H9 (cell line): ENCODE results near the gene PKP1. TPM values are rescaled to one million over a fixed set of nuclear protein-coding genes. Genes with fewer than 3 reads are reported as not detected.
A peak's percentile ranks its signal among the peaks of the same experiment; 100 is the strongest.

Experiments used
- DNase-seq: peaks from one replicate; pipeline ENCODE4 v3.0.0-alpha.2; 2017
- H2AFZ ChIP-seq: one replicate; pipeline ENCODE4 v1.6.1; 2013; ENCODE audit warnings: mild to moderate bottlenecking, low read length, control low read depth, moderate library complexity
- H2AK5ac ChIP-seq: 2 replicates; pipeline ENCODE4 v1.6.1; 2013; ENCODE audit warnings: low read length, control low read depth, mixed read lengths; ENCODE audit not compliant: insufficient read length
- H2BK120ac ChIP-seq: one replicate; pipeline ENCODE4 v1.6.1; 2013; ENCODE audit warnings: low read depth, mild to moderate bottlenecking, low read length, control low read depth, inconsistent platforms; ENCODE audit not compliant: poor library complexity, severe bottlenecking
- H2BK12ac ChIP-seq: 2 replicates; pipeline ENCODE4 v1.6.1; 2013; ENCODE audit warnings: low read length, control low read depth, mixed read lengths, low read depth; ENCODE audit not compliant: insufficient read length
- H2BK15ac ChIP-seq: 2 replicates; pipeline ENCODE4 v1.6.1; 2013; ENCODE audit warnings: low read depth, low read length, control low read depth
- H2BK20ac ChIP-seq: one replicate; pipeline ENCODE4 v1.6.1; 2013; ENCODE audit warnings: low read depth, mild to moderate bottlenecking, low read length, control low read depth, inconsistent platforms; ENCODE audit not compliant: poor library complexity, severe bottlenecking
- H2BK5ac ChIP-seq: 2 replicates; pipeline ENCODE4 v1.6.1; 2013; ENCODE audit warnings: low read length, control low read depth, mixed read lengths; ENCODE audit not compliant: insufficient read length
- H3K14ac ChIP-seq: 2 replicates; pipeline ENCODE4 v1.6.1; 2013; ENCODE audit warnings: low read length, control low read depth; ENCODE audit not compliant: insufficient read depth
- H3K18ac ChIP-seq: 2 replicates; pipeline ENCODE4 v1.6.1; 2013; ENCODE audit warnings: low read depth, mild to moderate bottlenecking, mixed read lengths, low read length, control low read depth; ENCODE audit not compliant: insufficient read length
- H3K23ac ChIP-seq: 2 replicates; pipeline ENCODE4 v1.6.1; 2013; ENCODE audit warnings: low read length, control low read depth, mixed read lengths, low read depth; ENCODE audit not compliant: insufficient read length
- H3K23me2 ChIP-seq: 2 replicates; pipeline ENCODE4 v1.6.1; 2013; ENCODE audit warnings: low read depth, mild to moderate bottlenecking, mixed read lengths, low read length, control low read depth; ENCODE audit not compliant: insufficient read length, poor library complexity, severe bottlenecking
- H3K27ac ChIP-seq: 2 replicates; pipeline ENCODE4 v1.5.1; 2013; ENCODE audit warnings: low read length, control low read depth, mixed read lengths, low read depth; ENCODE audit not compliant: insufficient read length
- H3K27me3 ChIP-seq: 2 replicates; pipeline ENCODE4 v1.6.1; 2013; ENCODE audit warnings: low read length, control low read depth, inconsistent platforms; ENCODE audit not compliant: insufficient read depth
- H3K4ac ChIP-seq: 2 replicates; pipeline ENCODE4 v1.6.1; 2013; ENCODE audit warnings: low read depth, mild to moderate bottlenecking, control low read depth, inconsistent platforms, low read length, moderate library complexity
- H3K4me1 ChIP-seq: 2 replicates; pipeline ENCODE4 v1.6.1; 2013; ENCODE audit warnings: low read length, control low read depth, inconsistent platforms; ENCODE audit not compliant: insufficient read depth
- H3K4me2 ChIP-seq: 2 replicates; pipeline ENCODE4 v1.6.1; 2013; ENCODE audit warnings: low read length, control low read depth, mixed read lengths; ENCODE audit not compliant: insufficient read length, insufficient read depth
- H3K56ac ChIP-seq: 2 replicates; pipeline ENCODE4 v1.6.1; 2013; ENCODE audit warnings: low read depth, mild to moderate bottlenecking, mixed read lengths, low read length, control low read depth; ENCODE audit not compliant: insufficient read length
- H3K79me1 ChIP-seq: 2 replicates; pipeline ENCODE4 v1.6.1; 2013; ENCODE audit warnings: low read depth, mild to moderate bottlenecking, moderate library complexity, low read length, control low read depth, inconsistent platforms; ENCODE audit not compliant: insufficient read depth, poor library complexity, severe bottlenecking
- H3K79me2 ChIP-seq: 2 replicates; pipeline ENCODE4 v1.6.1; 2013; ENCODE audit warnings: low read length, control low read depth, inconsistent platforms; ENCODE audit not compliant: insufficient read depth
- H3K9ac ChIP-seq: 2 replicates; pipeline ENCODE4 v1.6.1; 2013; ENCODE audit warnings: low read length, control low read depth, mixed read lengths; ENCODE audit not compliant: insufficient read length; ENCODE audit errors: extremely low read depth
- H3K9me3 ChIP-seq: one replicate; pipeline ENCODE4 v1.6.1; 2013; ENCODE audit warnings: low read depth, low read length, inconsistent platforms; ENCODE audit not compliant: control insufficient read depth
- H3T11ph ChIP-seq: one replicate; pipeline ENCODE4 v1.6.1; 2013; ENCODE audit warnings: mild to moderate bottlenecking, low read length, control low read depth, inconsistent platforms
- H4K20me1 ChIP-seq: one replicate; pipeline ENCODE4 v1.6.1; 2013; ENCODE audit not compliant: control insufficient read depth, insufficient read length, insufficient read depth
- H4K5ac ChIP-seq: 2 replicates; pipeline ENCODE4 v1.6.1; 2013; ENCODE audit warnings: low read depth, mild to moderate bottlenecking, mixed read lengths, low read length, control low read depth; ENCODE audit not compliant: insufficient read length
- H4K8ac ChIP-seq: replicated peaks from 2 replicates; pipeline ENCODE4 v1.6.1; 2013; ENCODE audit warnings: low read length, control low read depth, mixed read lengths, low read depth; ENCODE audit not compliant: insufficient read length
- H4K91ac ChIP-seq: 2 replicates; pipeline ENCODE4 v1.6.1; 2013; ENCODE audit warnings: low read depth, mild to moderate bottlenecking, moderate library complexity, mixed read lengths, low read length, control low read depth; ENCODE audit not compliant: insufficient read length
- H3K27ac Mint-ChIP-seq, 3 experiments: 2 replicates in 2 of 3; 3 replicates in 1 of 3; pipeline ENCODE4 v1.8.0; 2020 to 2021; ENCODE audit warnings: mixed read lengths in 3 of 3, mild to moderate bottlenecking in 1 of 3, moderate library complexity in 1 of 3
- H3K27me3 Mint-ChIP-seq: 2 replicates; pipeline ENCODE4 v1.8.0; 2021; ENCODE audit warnings: low read depth, mild to moderate bottlenecking, moderate library complexity, mixed read lengths
- H3K36me3 Mint-ChIP-seq, 3 experiments: 2 replicates in 2 of 3; 3 replicates in 1 of 3; pipeline ENCODE4 v1.8.0; 2020 to 2021; ENCODE audit warnings: low read depth in 3 of 3, mixed read lengths in 3 of 3; ENCODE audit not compliant: insufficient read depth in 1 of 3
- H3K4me1 Mint-ChIP-seq, 2 experiments: 2 replicates each; pipeline ENCODE4 v1.8.0; 2020; ENCODE audit warnings: mixed read lengths in 2 of 2
- H3K4me3 Mint-ChIP-seq, 2 experiments: 2 replicates in 1 of 2; 3 replicates in 1 of 2; pipeline ENCODE4 v1.8.0; 2020 to 2021; ENCODE audit warnings: mild to moderate bottlenecking in 2 of 2, mixed read lengths in 2 of 2, moderate library complexity in 1 of 2
- H3K9me3 Mint-ChIP-seq, 2 experiments: 2 replicates in 1 of 2; 3 replicates in 1 of 2; pipeline ENCODE4 v1.8.0; 2020; ENCODE audit warnings: mild to moderate bottlenecking in 2 of 2, mixed read lengths in 2 of 2, moderate library complexity in 1 of 2
- CTCF ChIP-seq: fragments of 200-600 bp; sonication (generic); conservative IDR thresholded peaks from 3 replicates; pipeline ENCODE4 v1.8.0; 2021; ENCODE audit warnings: antibody characterized with exemption, mild to moderate bottlenecking
- WGBS: extraction: QIAGEN DNeasy Blood & Tissue Kit; methylation state at CpG from one replicate; pipeline ENCODE4 v1.1.7; 2013; ENCODE audit warnings: missing lambda C conversion rate, low lambda C conversion rate, mixed read lengths; ENCODE audit not compliant: insufficient read length; ENCODE audit errors: extremely low coverage; 5-methylcytosine and 5-hydroxymethylcytosine counted together
- total RNA-seq: library from RNA; stranded (reverse); gene quantifications from 2 replicates; pipeline ENCODE4 v1.2.1, GENCODE V29; 2021

PKP1 gene
- total RNA-seq, 1 experiment from 2014 or later, result 0.09 TPM

GRCh38 chr1:201267481-201268229 lies 15.7 kb upstream of the PKP1 start:
- H3K4me3 Mint-ChIP-seq, result no peak overlapping the region
- peaks cover 44% of the 10 kb centered on the region for H3K27me3 Mint-ChIP-seq
- Histone ChIP-seq H2BK5ac (no peak overlapping the region), H2AK5ac (no peak overlapping the region), H3K23ac (no peak overlapping the region), H3K9ac (no peak overlapping the region), H3K23me2 (no peaks in the 10 kb centered on the region), H3K4ac (no peak overlapping the region), H3K9me3 (no peaks in the 10 kb centered on the region), H2BK120ac (no peak overlapping the region), H4K8ac (no peak overlapping the region), H4K20me1 (no peaks in the 10 kb centered on the region), H3K4me2 (no peak overlapping the region), H2BK12ac (no peak overlapping the region), H2AFZ (no peak overlapping the region), H3K4me1 (no peaks in the 10 kb centered on the region), H4K91ac (no peak overlapping the region), H3K18ac (no peak overlapping the region), H3K79me2 (no peaks in the 10 kb centered on the region), H3K27me3 (no peaks in the 10 kb centered on the region), H3K27ac (no peak overlapping the region), H2BK15ac (no peak overlapping the region), H3K79me1 (no peaks in the 10 kb centered on the region), H3K14ac (no peak overlapping the region), H4K5ac (no peak overlapping the region), H3T11ph (no peak overlapping the region), H3K56ac (no peak overlapping the region), H2BK20ac (no peak overlapping the region)
- peaks cover under 1 to 1% of the 10 kb centered on the region in 2 experiments; a peak in 3 of 4 replicates for H3K4me1 Mint-ChIP-seq
- no peaks in the 10 kb centered on the region for H3K9me3 Mint-ChIP-seq
- no peak overlapping the region for H3K27ac Mint-ChIP-seq
- no CpG with 5 or more reads among the region's 14 CpGs for WGBS
- DNase-seq, result peak; percentile 7
- no peak for TF ChIP-seq CTCF
- no peaks in the 10 kb centered on the region for H3K36me3 Mint-ChIP-seq
